Measurements from ENCODE around the gene ATP8B1.

The ATP8B1 gene

DNA sequence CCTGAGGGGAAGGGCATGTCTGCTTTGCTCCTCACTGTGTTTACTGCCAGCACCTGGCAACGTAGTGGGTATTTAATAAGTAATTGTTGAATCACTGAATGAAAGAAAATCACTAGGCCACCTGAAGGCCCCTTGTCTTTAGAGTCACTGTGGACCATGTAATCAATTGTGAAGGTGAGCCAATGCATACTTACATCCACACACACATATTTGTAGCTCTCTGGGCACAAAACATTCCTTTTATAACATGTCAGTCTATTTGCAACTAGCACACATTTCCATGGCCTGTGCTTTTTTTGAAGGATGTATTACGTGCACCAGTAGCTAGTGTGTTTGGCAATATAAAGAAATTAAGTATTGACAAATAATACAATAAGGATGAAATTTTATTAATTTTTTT lies 11.2 kb downstream of the ATP8B1 start:
- Histone ChIP-seq H3K27ac (ENCODE audit: poor library complexity, severe bottlenecking) (no peak overlapping the region), H3K9me3 (ENCODE audit: severe bottlenecking) (no peaks in the 10 kb centered on the region), H3K4me3 (ENCODE audit: severe bottlenecking) (no peak overlapping the region), H3K27me3 (ENCODE audit: insufficient read depth, poor library complexity, severe bottlenecking) (no peaks in the 10 kb centered on the region), H3K36me3 (ENCODE audit: low read depth) (no peaks in the 10 kb centered on the region; the same call in 1 of the 2 replicates), H3K4me1 (ENCODE audit: insufficient read depth, poor library complexity, severe bottlenecking) (peaks cover 18% of the 10 kb centered on the region)
- no peak for ATAC-seq (ENCODE audit: low read depth)
- TF ChIP-seq, protein P1, sequence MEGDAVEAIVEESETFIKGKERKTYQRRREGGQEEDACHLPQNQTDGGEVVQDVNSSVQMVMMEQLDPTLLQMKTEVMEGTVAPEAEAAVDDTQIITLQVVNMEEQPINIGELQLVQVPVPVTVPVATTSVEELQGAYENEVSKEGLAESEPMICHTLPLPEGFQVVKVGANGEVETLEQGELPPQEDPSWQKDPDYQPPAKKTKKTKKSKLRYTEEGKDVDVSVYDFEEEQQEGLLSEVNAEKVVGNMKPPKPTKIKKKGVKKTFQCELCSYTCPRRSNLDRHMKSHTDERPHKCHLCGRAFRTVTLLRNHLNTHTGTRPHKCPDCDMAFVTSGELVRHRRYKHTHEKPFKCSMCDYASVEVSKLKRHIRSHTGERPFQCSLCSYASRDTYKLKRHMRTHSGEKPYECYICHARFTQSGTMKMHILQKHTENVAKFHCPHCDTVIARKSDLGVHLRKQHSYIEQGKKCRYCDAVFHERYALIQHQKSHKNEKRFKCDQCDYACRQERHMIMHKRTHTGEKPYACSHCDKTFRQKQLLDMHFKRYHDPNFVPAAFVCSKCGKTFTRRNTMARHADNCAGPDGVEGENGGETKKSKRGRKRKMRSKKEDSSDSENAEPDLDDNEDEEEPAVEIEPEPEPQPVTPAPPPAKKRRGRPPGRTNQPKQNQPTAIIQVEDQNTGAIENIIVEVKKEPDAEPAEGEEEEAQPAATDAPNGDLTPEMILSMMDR (IDR thresholded peaks at IDR 0.05; ENCODE audit: poor library complexity, severe bottlenecking), result no peak
- no peak for DNase-seq (ENCODE audit: low spot score)

DNA sequence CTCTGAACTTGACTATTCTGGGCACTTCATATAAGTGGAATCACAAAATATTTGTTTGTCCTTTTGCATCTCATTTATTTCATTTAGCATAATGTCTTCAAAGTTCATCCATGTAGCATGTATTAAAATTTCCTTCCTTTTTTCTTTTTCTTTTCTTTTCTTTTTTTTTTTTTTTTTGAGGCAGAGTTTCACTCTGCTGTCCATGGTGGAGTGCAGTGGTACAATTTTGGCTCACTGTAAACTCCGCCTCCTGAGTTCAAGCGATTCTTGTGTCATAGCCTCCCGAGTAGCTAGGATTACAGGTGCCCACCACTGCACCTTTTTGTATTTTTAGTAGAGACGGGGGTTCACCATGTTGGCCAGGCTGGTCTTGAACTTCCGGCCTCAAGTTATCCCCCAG lies 11.9 kb downstream of the ATP8B1 start:
- Histone ChIP-seq H3K27me3 (ENCODE audit: insufficient read depth, poor library complexity, severe bottlenecking) (no peaks in the 10 kb centered on the region), H3K4me1 (ENCODE audit: insufficient read depth, poor library complexity, severe bottlenecking) (peaks cover 18% of the 10 kb centered on the region), H3K27ac (ENCODE audit: poor library complexity, severe bottlenecking) (no peak overlapping the region), H3K4me3 (ENCODE audit: severe bottlenecking) (no peak overlapping the region), H3K9me3 (ENCODE audit: severe bottlenecking) (no peaks in the 10 kb centered on the region), H3K36me3 (ENCODE audit: low read depth) (no peaks in the 10 kb centered on the region; the same call in 1 of the 2 replicates)
- TF ChIP-seq, protein P1 (IDR thresholded peaks at IDR 0.05; ENCODE audit: poor library complexity, severe bottlenecking), result no peak
- no peak for DNase-seq (ENCODE audit: low spot score)
- no peak for ATAC-seq (ENCODE audit: low read depth)

DNA sequence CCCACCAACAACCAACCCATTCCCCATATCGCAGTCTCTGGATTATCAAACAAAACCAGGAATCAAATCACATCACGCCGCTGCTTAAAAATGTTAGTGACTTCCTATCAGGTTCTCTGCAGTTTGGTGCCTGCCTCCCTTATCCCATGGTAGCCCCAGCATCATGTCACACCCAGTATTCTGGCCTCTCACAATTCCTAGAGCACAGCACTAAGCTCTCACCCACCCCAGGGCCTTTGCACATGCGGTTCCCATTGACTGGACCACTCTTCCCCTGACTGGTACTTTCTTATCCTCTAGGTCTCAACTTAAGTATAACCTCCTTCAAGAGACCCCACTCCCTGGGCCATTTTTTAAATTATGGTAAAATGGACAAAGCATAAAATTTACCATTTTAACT lies 12.8 kb downstream of the ATP8B1 start:
- Histone ChIP-seq H3K36me3 (ENCODE audit: low read depth) (no peaks in the 10 kb centered on the region; the same call in 1 of the 2 replicates), H3K9me3 (ENCODE audit: severe bottlenecking) (no peaks in the 10 kb centered on the region), H3K27me3 (ENCODE audit: insufficient read depth, poor library complexity, severe bottlenecking) (no peaks in the 10 kb centered on the region), H3K4me1 (ENCODE audit: insufficient read depth, poor library complexity, severe bottlenecking) (peaks cover 18% of the 10 kb centered on the region), H3K27ac (ENCODE audit: poor library complexity, severe bottlenecking) (peak overlapping the region; percentile 62), H3K4me3 (ENCODE audit: severe bottlenecking) (no peak overlapping the region)
- TF ChIP-seq, protein P1 (IDR thresholded peaks at IDR 0.05; ENCODE audit: poor library complexity, severe bottlenecking), result no peak
- ATAC-seq (ENCODE audit: low read depth), result no peak
- no peak for DNase-seq (ENCODE audit: low spot score)

- TF ChIP-seq, protein P1 (IDR thresholded peaks at IDR 0.05; ENCODE audit: poor library complexity, severe bottlenecking), result no peak
- ATAC-seq (ENCODE audit: low read depth) (0 out of 3 replicates have a peak, but pooled peaks have one; percentile 19), DNase-seq (ENCODE audit: low spot score) (no peak)
- H3K4me1 ChIP-seq (ENCODE audit: insufficient read depth, poor library complexity, severe bottlenecking), result peaks cover 22% of the 10 kb centered on the region
- no peak overlapping the region for H3K4me3 ChIP-seq (ENCODE audit: severe bottlenecking)
- peak overlapping the region; percentile 62 for H3K27ac ChIP-seq (ENCODE audit: poor library complexity, severe bottlenecking)
- no peaks in the 10 kb centered on the region for H3K27me3 ChIP-seq (ENCODE audit: insufficient read depth, poor library complexity, severe bottlenecking)
- H3K36me3 ChIP-seq (ENCODE audit: low read depth), result no peaks in the 10 kb centered on the region
- H3K9me3 ChIP-seq (ENCODE audit: severe bottlenecking), result no peaks in the 10 kb centered on the region
Observed at GRCh38 chr18:57789759-57790158, 13.4 kb downstream of the ATP8B1 start.

DNA sequence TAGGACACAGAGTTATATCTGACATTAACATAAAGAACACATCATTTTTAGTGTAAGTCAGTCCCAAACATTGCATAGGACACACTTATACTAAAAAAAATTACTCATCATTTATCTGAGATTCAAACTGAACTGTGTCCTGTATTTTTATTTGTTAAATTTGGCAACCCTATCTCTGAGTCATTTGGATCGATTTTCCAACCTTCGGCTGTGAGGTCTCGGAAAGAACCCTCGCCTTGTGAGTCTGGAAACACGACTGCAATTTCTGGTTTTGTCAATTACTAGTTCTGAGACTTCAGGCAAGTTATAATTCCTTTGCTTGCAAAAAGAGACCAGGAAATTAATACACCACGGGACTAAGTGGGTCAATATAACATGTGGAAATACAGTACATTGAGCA lies 14.0 kb downstream of the ATP8B1 start:
- ATAC-seq (ENCODE audit: low read depth) (peak; percentile 33; the same call in 1 of the 3 replicates), DNase-seq (ENCODE audit: low spot score) (no peak)
- Histone ChIP-seq H3K4me1 (ENCODE audit: insufficient read depth, poor library complexity, severe bottlenecking) (peaks cover 27% of the 10 kb centered on the region), H3K4me3 (ENCODE audit: severe bottlenecking) (no peak overlapping the region), H3K27ac (ENCODE audit: poor library complexity, severe bottlenecking) (peak overlapping the region; percentile 62), H3K27me3 (ENCODE audit: insufficient read depth, poor library complexity, severe bottlenecking) (no peaks in the 10 kb centered on the region), H3K36me3 (ENCODE audit: low read depth) (no peaks in the 10 kb centered on the region), H3K9me3 (ENCODE audit: severe bottlenecking) (no peaks in the 10 kb centered on the region)
- TF ChIP-seq, protein P1 (IDR thresholded peaks at IDR 0.05; ENCODE audit: poor library complexity, severe bottlenecking), result no peak
